ENCODE measurements around the gene ROBO1.

DNA sequence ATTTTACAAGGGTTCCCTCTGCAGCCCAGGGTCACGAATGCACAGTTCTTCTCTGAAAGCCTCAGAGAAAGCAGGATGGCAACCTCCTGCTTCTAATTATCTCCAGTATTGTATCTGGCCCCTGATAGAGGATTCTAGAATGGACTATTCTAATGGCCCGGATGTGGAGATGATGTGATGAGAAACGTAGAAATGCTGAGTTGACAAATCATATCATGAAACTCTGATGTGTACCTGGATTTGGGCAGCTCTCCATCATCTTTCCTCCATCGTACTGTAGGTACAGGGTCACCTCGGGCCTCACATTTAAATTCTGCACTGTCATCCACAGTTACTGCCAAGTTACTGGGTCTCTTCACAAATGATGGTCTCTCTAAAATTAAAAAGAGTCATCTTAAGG is 1050.8 kb downstream of the ROBO1 start:
- TF ChIP-seq, protein P1, sequence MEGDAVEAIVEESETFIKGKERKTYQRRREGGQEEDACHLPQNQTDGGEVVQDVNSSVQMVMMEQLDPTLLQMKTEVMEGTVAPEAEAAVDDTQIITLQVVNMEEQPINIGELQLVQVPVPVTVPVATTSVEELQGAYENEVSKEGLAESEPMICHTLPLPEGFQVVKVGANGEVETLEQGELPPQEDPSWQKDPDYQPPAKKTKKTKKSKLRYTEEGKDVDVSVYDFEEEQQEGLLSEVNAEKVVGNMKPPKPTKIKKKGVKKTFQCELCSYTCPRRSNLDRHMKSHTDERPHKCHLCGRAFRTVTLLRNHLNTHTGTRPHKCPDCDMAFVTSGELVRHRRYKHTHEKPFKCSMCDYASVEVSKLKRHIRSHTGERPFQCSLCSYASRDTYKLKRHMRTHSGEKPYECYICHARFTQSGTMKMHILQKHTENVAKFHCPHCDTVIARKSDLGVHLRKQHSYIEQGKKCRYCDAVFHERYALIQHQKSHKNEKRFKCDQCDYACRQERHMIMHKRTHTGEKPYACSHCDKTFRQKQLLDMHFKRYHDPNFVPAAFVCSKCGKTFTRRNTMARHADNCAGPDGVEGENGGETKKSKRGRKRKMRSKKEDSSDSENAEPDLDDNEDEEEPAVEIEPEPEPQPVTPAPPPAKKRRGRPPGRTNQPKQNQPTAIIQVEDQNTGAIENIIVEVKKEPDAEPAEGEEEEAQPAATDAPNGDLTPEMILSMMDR (IDR thresholded peaks at IDR 0.05) = no peak
- no peak for TF ChIP-seq POLR2A (IDR thresholded peaks at IDR 0.05)
